ENCODE results near the gene UBE2K.

DNA sequence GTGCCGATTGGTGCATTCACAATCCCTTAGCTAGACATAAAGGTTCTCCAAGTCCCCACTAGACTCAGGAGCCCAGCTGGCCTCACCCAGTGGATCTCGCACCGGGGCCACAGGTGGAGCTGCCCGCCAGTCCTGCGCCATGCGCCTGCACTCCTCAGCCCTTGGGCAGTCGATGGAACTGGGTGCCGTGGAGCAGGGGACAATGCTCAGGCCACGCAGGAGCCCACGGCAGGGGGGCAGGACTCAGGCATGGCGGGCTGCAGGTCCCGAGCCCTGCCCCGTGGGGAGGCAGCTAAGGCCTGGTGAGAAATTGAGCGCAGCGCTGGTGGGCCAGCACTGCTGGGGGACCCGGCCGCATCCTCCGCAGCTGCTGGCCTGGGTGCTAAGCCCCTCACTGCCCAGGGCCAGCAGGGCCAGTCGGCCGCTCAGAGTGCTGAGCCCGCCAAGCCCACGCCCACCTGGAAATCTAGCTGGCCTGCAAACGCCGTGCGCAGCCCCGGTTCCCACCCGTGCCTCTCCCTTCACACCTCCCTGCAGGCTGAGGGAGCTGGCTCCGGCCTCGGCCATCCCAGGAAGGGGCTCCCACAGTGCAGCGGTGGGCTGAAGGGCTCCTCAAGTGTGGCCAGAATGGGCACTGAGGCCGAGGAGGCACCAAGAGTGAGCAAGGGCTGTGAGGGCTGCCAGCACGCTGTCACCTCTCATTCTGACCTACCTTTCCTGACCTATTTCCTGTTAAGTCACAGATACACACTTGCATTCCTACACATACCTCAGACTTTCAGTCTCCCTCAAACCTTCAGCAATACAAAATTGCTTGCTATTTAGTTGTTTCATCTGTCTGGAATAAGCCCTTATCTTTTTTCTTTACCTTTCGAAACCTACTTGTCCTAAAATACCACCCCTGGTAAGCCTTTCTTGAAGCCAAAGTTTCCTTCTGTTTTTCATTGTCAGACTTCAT, 20.7 kb downstream of the UBE2K start:
- TF ChIP-seq POLR2AphosphoS5 (IDR thresholded peaks at IDR 0.05) (no peak), CTCF (IDR thresholded peaks at IDR 0.05) (no peak), POLR2A (IDR thresholded peaks at IDR 0.05; ENCODE audit: low read depth) (no peak), EP300 (IDR thresholded peaks at IDR 0.05) (no peak)

Data from esophagus muscularis mucosa (tissue), 4 donors.